KOPT-K1 (cell line): ENCODE results near the gene RNF212.

Source experiments
- H3K27ac ChIP-seq: fragments of 200-600 bp; sonication (generic); 2 replicates; pipeline ENCODE4 v1.5.1; 2016; ENCODE audit warnings: antibody characterized with exemption, mild to moderate bottlenecking, low read depth, low read length; ENCODE audit not compliant: poor library complexity, severe bottlenecking
- H3K36me3 ChIP-seq: fragments of 200-600 bp; sonication (generic); 2 replicates; pipeline ENCODE4 v1.5.1; 2017; ENCODE audit warnings: antibody characterized with exemption, mild to moderate bottlenecking, low read length, moderate library complexity; ENCODE audit not compliant: insufficient read depth
- H3K9me3 ChIP-seq: fragments of 200-600 bp; sonication (generic); 2 replicates; pipeline ENCODE4 v1.5.1; 2017; ENCODE audit warnings: antibody characterized with exemption, low read length, mild to moderate bottlenecking; ENCODE audit not compliant: insufficient read depth, poor library complexity, severe bottlenecking

The RNF212 gene

GRCh38 chr4:1113311-1114009 is at the start of gene RNF212:
Gene RNF212 (minus strand): TSS chr4:1113564. CDS start chr4:1113464, 100 bp downstream.
- Histone ChIP-seq H3K36me3 (no peaks in the 10 kb centered on the region), H3K27ac (no peak within 1 kb of the TSS), H3K9me3 (no peaks in the 10 kb centered on the region)

- Histone ChIP-seq H3K36me3 (no peaks in the 10 kb centered on the region), H3K27ac (no peak overlapping the region), H3K9me3 (peaks cover 23% of the 10 kb centered on the region)
Observed at GRCh38 chr4:1160351-1160750, 47.0 kb upstream of the RNF212 start.

- Histone ChIP-seq H3K36me3 (no peaks in the 10 kb centered on the region), H3K9me3 (peaks cover 30% of the 10 kb centered on the region), H3K27ac (no peak overlapping the region)
Observed at GRCh38 chr4:1156069-1156468, 42.7 kb upstream of the RNF212 start.

- peaks cover 37% of the 10 kb centered on the region for H3K9me3 ChIP-seq
- H3K27ac ChIP-seq = no peak overlapping the region
- no peaks in the 10 kb centered on the region for H3K36me3 ChIP-seq
Observed at GRCh38 chr4:1155314-1155713, 42.0 kb upstream of the RNF212 start.

- H3K36me3 ChIP-seq = no peaks in the 10 kb centered on the region
- H3K27ac ChIP-seq = no peak overlapping the region
- H3K9me3 ChIP-seq = peaks cover 44% of the 10 kb centered on the region
Observed at GRCh38 chr4:1154523-1155182, 41.3 kb upstream of the RNF212 start.

GRCh38 chr4:1154126-1154522 is 40.8 kb upstream of the RNF212 start:
- Histone ChIP-seq H3K27ac (no peak overlapping the region), H3K36me3 (no peaks in the 10 kb centered on the region), H3K9me3 (peaks cover 44% of the 10 kb centered on the region)

- Histone ChIP-seq H3K9me3 (peaks cover 40% of the 10 kb centered on the region), H3K36me3 (no peaks in the 10 kb centered on the region), H3K27ac (no peak overlapping the region)
Observed at GRCh38 chr4:1153567-1154090, 40.3 kb upstream of the RNF212 start.

GRCh38 chr4:1152290-1152689 is 38.9 kb upstream of the RNF212 start:
- Histone ChIP-seq H3K27ac (no peak overlapping the region), H3K9me3 (peaks cover 28% of the 10 kb centered on the region), H3K36me3 (no peaks in the 10 kb centered on the region)

GRCh38 chr4:1151541-1151940 is 38.2 kb upstream of the RNF212 start:
- Histone ChIP-seq H3K36me3 (no peaks in the 10 kb centered on the region), H3K9me3 (peaks cover 25% of the 10 kb centered on the region), H3K27ac (no peak overlapping the region)

- Histone ChIP-seq H3K36me3 (no peaks in the 10 kb centered on the region), H3K27ac (no peak overlapping the region), H3K9me3 (peaks cover 25% of the 10 kb centered on the region)
Observed at GRCh38 chr4:1150875-1151274, 37.5 kb upstream of the RNF212 start.

- H3K36me3 ChIP-seq = no peaks in the 10 kb centered on the region
- peaks cover 5% of the 10 kb centered on the region for H3K9me3 ChIP-seq
- no peak overlapping the region for H3K27ac ChIP-seq
Observed at GRCh38 chr4:1139860-1140259, 26.5 kb upstream of the RNF212 start.

- peaks cover 5% of the 10 kb centered on the region for H3K9me3 ChIP-seq
- peak overlapping the region; percentile 52 for H3K27ac ChIP-seq
- no peaks in the 10 kb centered on the region for H3K36me3 ChIP-seq
Observed at GRCh38 chr4:1137850-1138249, 24.5 kb upstream of the RNF212 start.

- H3K27ac ChIP-seq = peak overlapping the region; percentile 52
- H3K9me3 ChIP-seq = peaks cover 5% of the 10 kb centered on the region
- H3K36me3 ChIP-seq = no peaks in the 10 kb centered on the region
Observed at GRCh38 chr4:1137063-1137776, 23.9 kb upstream of the RNF212 start.

- no peaks in the 10 kb centered on the region for H3K36me3 ChIP-seq
- H3K27ac ChIP-seq = peak overlapping the region; percentile 52
Observed at GRCh38 chr4:1136048-1136447, 22.7 kb upstream of the RNF212 start.

GRCh38 chr4:1133033-1133432 is 19.7 kb upstream of the RNF212 start:
- no peaks in the 10 kb centered on the region for H3K36me3 ChIP-seq
- H3K9me3 ChIP-seq = no peaks in the 10 kb centered on the region
- H3K27ac ChIP-seq = no peak overlapping the region

More at GRCh38 chr4:1136048-1136447, 22.7 kb upstream of the RNF212 start:
- peaks cover 5% of the 10 kb centered on the region for H3K9me3 ChIP-seq
